ENCODE measurements around the gene IFFO2.
A peak's percentile ranks its signal among the peaks of the same experiment; 100 is the strongest.
"Not testable (repeated sequence)": the region's sequence is repeated elsewhere in the genome, so short reads cannot be mapped to it uniquely, and the experiment has no call there.

The IFFO2 gene

DNA sequence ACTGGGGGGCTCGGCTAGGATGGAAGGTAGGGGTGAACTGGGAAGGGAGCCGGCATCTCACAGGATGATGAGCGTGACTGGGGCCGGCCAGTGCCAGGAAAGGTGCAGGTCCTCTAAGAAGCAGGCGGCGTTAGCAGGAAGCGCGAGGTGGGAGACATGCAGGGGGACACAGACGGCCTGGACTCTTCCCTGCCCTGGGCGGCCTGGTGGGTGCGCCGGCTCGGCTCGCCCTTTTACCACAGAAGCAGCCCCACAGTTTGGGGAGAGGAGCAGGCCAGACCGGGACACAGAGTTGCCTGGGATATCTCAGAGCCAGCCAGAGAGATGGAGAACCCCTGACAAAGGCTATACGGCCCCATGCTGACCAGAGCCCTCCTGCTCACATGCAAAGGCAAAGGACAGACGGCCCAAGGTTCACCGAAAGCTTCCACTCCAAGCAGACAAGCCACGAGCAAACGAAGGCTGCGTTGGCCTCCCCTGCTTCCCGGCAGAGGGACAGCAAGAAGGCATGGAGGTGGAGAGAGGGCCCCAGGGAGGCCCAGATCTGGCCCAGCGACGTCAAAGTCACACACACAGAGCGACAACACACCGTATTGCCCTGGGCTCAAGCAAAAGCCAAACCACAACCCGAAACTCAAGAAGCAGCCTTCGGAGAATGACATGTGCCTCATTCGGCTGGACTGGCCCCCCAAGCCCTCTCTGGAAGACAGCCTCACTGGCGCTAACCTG lies 39.2 kb downstream of the IFFO2 start:
- DNase-seq, result no peak

GRCh38 chr1:18915341-18915740 lies 41.1 kb downstream of the IFFO2 start:
- DNase-seq, result no peak

- DNase-seq, result peak; percentile 18
Observed at GRCh38 chr1:18913065-18913835, 43.2 kb downstream of the IFFO2 start.

GRCh38 chr1:18912550-18912949 lies 43.9 kb downstream of the IFFO2 start:
- DNase-seq, result no peak

- DNase-seq, result no peak
Observed at GRCh38 chr1:18908911-18909771, 47.3 kb downstream of the IFFO2 start.

DNA sequence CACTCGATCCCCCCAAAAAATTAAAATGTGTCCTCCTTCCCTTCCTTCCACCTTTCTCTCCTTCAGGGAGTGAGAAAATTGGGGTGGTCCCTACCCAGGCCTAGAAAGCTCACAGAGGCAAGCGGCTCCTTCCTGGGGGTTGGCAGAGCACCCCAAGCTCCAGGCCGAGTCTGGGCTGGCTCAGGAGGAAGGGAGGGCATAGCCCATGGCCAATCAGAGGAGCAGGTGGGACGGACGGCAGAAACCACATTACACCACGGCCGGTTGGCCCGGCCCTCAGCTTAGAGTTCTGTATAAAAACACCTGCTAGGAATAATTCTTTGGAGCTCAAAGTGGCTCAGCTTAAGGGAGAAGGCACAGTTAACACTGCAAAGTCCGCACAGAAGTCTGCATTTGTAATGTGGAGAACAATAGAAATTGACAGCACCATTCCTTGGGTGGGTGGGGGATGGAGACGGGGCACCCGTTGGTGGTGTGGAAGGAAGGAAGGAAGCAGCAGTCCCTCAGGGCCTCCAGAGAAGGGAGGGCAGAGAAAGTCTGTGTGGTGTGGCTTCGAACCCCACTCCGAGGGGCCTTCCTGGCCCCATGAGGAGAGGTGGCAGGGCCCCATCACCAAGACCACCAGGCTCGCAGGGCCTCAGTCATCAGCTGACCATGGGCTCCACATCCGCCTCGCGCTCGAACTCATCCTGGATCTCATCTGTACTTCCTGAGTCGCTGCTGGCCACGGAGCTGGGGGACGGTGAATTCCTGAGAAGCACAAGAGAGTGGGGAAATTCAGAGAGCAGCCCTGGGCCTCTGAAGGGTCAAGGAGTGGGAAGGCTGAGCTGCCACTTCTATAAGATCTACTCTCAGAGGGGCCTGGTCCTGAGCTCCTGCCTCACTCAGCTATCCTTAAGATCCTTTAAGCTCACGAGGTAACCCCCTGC lies 48.3 kb downstream of the IFFO2 start:
- DNase-seq, result no peak

GRCh38 chr1:18907021-18907916 lies 49.2 kb downstream of the IFFO2 start:
- DNase-seq, result peak; percentile 6

- DNase-seq, result no peak
Observed at GRCh38 chr1:18903291-18903756, 53.2 kb downstream of the IFFO2 start.

DNA sequence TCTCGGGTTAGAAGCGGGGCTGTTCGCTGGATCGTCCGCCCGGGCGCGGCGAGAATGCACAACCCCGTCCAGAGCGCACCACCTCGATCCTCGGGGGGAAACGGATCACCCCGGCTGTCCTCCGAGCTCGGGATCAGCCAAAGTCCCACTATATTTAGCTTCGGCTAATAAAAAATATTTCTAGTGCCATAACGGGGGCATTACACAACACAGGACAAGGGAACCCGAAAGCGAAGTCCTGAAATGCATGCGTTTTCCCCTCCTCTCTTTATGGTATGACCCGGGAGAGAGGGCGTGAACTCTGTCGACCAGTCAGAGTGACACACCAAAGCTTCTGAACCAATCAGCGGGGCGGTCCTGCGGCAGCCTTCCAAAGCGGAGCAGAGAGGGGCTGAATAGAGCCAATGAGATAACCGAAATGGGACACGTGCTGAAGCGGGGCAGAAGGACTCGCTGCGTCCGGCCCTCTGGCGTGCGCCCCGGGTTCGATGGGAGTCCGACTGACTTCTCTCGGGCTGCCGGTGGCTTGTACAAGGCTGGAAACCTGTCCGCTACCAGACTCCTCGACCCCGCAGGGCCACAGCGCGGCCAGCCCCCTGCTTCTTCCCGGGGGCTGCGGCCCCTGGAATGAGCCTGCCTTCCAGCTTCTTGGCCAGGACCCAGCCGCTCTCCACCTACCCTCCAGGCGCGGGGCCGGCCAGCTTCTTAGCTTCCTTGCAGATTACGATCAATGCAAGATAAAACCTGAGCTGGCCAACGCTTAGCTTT lies 53.8 kb downstream of the IFFO2 start, which contains the start of gene ALDH4A1:
Gene ALDH4A1, minus strand, starts transcription at position 33 of the 768 bp plus-strand sequence. Its CDS starts 32 bp downstream, at position 1.
- peak; percentile 96 for DNase-seq

GRCh38 chr1:18901952-18902522 lies 54.4 kb downstream of the IFFO2 start:
- DNase-seq, result no peak

GRCh38 chr1:18901147-18901951 lies 55.1 kb downstream of the IFFO2 start:
- no peak for DNase-seq

- DNase-seq, result no peak
Observed at GRCh38 chr1:18900303-18900841, 56.1 kb downstream of the IFFO2 start.

DNA sequence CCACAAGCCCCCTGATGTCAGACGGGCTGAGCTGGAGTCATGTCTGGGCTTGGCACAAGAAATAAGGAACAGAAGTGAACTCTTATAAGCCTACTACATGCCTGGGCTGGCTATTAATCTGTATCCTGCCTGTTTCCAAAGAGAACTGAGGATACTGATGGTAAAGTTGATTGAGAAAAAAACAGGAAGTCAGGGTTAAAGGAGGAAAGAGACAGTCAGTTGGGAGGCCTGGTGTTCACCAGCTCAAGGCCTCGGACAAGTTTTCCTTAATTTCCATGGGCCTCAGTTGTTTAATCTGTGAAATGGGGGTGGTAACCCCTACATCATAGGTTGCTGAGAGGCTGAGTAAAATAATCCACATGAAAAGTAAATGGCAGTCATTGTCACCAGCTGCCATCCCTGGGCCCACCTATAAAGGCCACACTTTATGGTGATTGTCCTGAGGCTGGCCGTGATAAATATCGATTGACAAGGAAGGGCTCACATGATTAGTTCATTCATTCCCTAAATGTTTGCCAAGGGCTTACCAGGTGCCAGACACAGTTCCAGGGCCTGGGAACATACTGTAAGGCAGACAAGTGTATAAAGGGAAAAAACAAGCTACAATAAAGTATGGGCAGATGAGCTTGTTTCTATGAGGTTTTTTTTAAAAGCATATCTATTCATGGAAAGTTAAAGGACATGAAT lies 57.0 kb downstream of the IFFO2 start:
- DNase-seq, result no peak

DNA sequence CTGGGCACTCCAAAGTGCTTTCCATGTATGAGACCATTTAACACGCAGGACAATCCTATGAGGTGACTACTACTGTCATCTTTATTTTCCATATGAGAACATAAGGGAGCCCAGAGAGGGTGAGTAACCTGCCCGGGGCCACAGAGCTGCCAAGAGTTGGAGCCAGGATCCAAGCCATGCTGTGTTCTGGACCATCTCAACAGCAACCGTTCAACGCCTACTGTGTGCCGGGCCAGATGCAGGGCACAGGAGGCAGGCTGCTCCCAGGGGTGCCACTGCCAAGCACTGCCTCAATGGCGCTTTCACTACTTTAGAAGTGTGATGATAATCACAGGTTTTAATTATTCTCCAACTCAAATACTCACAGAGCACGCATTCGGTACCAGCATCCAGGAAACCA lies 57.9 kb downstream of the IFFO2 start:
- no peak for DNase-seq

DNA sequence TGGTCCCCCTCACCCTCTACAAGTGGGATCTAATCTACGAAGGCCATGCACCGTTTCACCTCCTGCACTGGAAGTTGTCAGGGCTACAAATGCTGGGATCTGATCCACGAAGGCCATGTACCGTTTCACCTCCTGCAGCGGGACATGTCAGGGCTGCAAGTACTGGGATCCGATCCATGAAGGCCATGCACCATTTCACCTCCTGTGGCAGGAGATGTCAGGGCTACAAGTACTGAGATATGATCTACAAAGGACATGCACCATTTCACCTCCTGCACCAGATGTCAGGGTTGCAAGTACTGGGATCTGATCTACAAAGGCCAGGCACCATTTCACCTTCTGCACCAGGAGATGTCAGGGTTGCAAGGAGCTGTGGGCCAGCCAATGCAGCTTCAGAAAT lies 61.2 kb downstream of the IFFO2 start:
- no peak for DNase-seq

DNA sequence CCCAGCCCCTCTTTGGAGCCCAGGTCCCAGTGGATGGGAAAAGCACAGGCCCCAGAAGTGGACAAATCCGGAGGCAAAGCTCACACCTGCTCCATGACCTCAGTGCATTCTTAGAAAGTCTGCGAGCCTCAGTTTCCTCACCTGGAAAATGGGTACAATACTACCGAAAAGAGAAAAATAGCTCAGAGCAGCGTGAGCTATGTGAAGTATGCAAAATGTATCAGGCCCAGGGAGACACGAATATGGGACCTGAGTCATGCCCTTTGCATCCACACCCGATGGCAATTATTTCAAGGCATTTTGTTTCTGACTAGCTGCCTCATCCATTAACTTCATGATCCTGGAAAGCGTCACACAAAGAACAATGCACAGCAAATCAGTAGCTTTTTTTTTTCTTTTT lies 63.4 kb downstream of the IFFO2 start:
- no peak for DNase-seq

- not testable (repeated sequence) for DNase-seq
Observed at GRCh38 chr1:18891858-18892257, 64.6 kb downstream of the IFFO2 start.

GRCh38 chr1:18891426-18891780 lies 65.1 kb downstream of the IFFO2 start:
- DNase-seq, result no peak

Data from DMS153 (cell line).